Astrocyte of the spinal cord (primary cell): Measurements from ENCODE around the gene ZNF587B.
"Not testable (repeated sequence)": the region's sequence is repeated elsewhere in the genome, so short reads cannot be mapped to it uniquely, and the experiment has no call there.

Experiments
- DNase-seq: peaks from one replicate; pipeline ENCODE4 v3.0.0; 2011; ENCODE audit warnings: low read depth, low spot score
- H3K4me3 ChIP-seq: 2 replicates; pipeline ENCODE4 v1.5.1; 2011; ENCODE audit warnings: low read depth, mild to moderate bottlenecking, low read length, moderate library complexity
- CTCF ChIP-seq: IDR thresholded peaks from 2 replicates; pipeline ENCODE4 v1.5.1; 2012; ENCODE audit warnings: low read depth, mild to moderate bottlenecking, low read length, inconsistent platforms
- in situ Hi-C: cut with HindIII; loops from 2 replicates; pipeline ENCODE4 v1.10.0; 2017; ENCODE audit warnings: low sequenced_read_pairs

ZNF587B gene

GRCh38 chr19:57870225-57870624, 40.1 kb downstream of the ZNF587B start:
- TF ChIP-seq CTCF = no peak
- no peak overlapping the region for H3K4me3 ChIP-seq
- no peak for DNase-seq
- in situ Hi-C loops = no loop called here

DNA sequence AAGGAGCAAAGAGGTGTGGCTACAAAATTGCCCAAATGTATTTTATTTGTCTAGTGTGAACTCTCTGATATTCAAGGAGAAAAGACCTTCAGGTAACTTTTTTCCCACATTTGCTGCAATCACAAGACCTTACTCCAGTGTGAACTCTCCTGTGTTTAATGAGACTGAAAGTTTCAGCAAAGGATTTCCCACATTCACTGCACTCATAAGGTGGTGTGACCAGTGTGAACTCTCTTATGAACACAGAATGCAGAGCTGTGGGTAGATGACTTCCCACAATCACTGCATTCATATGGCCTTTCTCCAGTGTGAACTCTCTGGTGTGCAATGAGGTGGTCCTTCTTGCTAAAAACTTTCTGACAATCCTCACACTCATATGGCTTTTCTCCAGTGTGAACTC, 42.4 kb downstream of the ZNF587B start:
- in situ Hi-C loops = no loop called here
- DNase-seq = no peak
- no peak overlapping the region for H3K4me3 ChIP-seq
- TF ChIP-seq CTCF = no peak

DNA sequence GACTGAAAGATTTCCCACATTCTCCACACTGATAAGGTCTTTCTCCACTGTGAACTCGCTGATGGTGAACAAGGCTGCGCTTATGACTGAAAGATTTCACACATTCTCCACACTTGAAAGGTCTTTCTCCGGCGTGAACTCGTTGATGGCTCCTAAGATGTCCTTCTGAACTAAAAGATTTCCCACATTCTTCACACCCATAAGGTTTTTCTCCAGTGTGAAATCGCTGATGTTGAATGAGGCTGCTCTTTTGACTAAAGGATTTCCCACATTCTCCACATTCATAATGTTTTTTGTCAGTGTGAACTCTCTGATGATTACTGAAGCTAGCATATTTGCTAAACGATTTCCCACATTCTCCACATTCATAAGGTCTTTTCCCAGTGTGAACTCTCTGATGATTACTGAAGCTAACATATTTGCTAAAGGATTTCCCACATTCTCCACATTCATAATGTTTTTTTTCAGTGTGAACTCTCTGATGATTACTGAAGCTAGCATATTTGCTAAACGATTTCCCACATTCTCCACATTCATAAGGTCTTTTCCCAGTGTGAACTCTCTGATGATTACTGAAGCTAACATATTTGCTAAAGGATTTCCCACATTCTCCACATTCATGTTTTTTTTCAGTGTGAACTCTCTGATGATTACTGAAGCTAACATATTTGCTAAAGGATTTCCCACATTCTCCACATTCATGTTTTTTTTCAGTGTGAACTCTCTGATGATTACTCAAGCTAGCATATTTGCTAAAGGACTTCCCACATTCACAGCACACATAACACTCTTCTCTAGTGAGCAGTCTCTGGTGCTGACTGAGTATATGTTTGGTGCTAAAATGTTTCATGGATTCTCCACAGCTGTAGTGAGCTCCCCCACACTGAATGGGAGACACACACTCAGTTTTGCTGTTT, 44.0 kb downstream of the ZNF587B start:
- in situ Hi-C loops, H3K4me3 ChIP-seq, DNase-seq: not testable (repeated sequence)

- no peak for DNase-seq
- TF ChIP-seq CTCF = no peak
- H3K4me3 ChIP-seq = no peak overlapping the region
- in situ Hi-C loops = no loop called here
Measured at GRCh38 chr19:57886046-57886445, 55.9 kb downstream of the ZNF587B start.

DNA sequence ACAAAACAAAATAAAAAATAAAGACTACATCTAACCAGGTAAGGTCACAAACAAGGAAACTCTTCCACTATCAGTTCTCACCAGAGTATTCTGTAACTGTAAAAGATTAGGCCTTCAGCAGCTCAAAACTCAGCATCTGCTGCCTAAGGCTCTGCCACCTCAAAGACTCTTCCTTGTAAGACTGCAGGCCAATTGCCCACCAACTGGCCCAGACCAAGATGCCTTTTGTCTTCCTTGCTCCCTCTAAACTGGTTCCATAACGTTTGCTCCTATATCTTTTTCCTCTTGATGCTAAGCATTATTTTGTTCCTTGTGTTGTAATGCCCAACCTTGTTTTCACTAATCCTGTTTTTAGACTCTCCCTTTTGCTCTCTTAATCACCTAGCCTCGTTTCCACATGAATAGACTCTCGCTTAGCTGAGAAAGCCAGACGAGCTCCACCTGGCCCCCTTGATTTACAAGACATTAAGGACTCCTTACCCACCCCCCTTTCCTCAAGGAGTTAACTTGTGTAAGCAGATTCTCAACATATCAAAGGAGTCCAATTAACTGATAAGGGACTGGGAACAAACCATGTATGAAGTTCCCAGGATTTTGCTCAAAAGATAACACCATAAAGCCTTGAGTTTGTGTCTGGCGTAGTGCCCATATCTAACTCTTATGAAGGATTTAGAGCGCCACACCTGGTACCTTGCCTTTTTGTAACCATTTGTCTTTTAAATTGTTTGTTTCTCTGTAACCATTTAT, 57.3 kb downstream of the ZNF587B start:
- in situ Hi-C loops = no loop called here
- H3K4me3 ChIP-seq = peak overlapping the region; percentile 89
- TF ChIP-seq CTCF = no peak
- DNase-seq = no peak

DNA sequence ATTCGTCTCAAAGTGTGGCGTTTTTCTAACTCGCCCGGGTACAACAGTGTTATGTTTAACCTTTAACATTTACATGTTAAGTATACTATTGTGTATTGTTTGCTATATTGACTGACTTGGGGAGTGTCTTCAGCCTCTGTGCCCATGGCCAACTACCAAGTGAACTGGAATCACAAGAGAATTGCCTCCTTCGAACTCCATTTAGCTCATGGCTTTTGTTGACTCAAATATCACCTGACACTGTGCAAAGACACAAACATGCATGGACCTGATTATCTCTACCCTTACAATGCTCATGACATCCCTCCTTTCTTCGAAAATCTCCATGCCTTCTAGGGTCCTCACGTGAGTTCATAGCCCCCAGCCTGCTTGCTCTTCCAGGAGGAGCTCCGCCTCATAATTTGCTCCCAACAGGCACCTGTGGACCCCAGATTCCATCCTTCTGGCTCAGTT, 58.0 kb downstream of the ZNF587B start:
- H3K4me3 ChIP-seq = peak overlapping the region; percentile 89
- in situ Hi-C loops = no loop called here
- DNase-seq = no peak
- TF ChIP-seq CTCF = no peak
